AG09309 (cell line): Measurements from ENCODE around the gene MTRF1.

Experiments
- DNase-seq: peaks from one replicate; pipeline ENCODE4 v3.0.0-alpha.2; 2010; ENCODE audit warnings: low read depth
- H3K4me3 ChIP-seq: 2 replicates; pipeline ENCODE4 v1.5.1; 2011; ENCODE audit warnings: mild to moderate bottlenecking, low read depth, low read length, moderate library complexity; ENCODE audit not compliant: control insufficient read depth
- CTCF ChIP-seq: IDR thresholded peaks from 2 replicates; pipeline ENCODE4 v1.5.1; 2011; ENCODE audit warnings: mild to moderate bottlenecking, low read depth, low read length, inconsistent platforms; ENCODE audit not compliant: insufficient read depth, control insufficient read depth; ENCODE audit errors: missing control alignments

The MTRF1 gene

GRCh38 chr13:41229356-41229755 lies 34.0 kb downstream of the MTRF1 start:
- H3K4me3 ChIP-seq: no peak overlapping the region
- TF ChIP-seq CTCF: no peak
- DNase-seq: no peak

- H3K4me3 ChIP-seq: no peak overlapping the region
- DNase-seq: no peak
Observed at GRCh38 chr13:41224113-41225110, 39.0 kb downstream of the MTRF1 start.

GRCh38 chr13:41222259-41222852 lies 41.0 kb downstream of the MTRF1 start:
- H3K4me3 ChIP-seq: no peak overlapping the region
- DNase-seq: no peak
- peak; percentile 74 for TF ChIP-seq CTCF

More at GRCh38 chr13:41224113-41225110, 39.0 kb downstream of the MTRF1 start:
- no peak for TF ChIP-seq CTCF

GRCh38 chr13:41220401-41220800 lies 43.0 kb downstream of the MTRF1 start:
- no peak for TF ChIP-seq CTCF
- H3K4me3 ChIP-seq: no peak overlapping the region
- DNase-seq: no peak

GRCh38 chr13:41216160-41216559 lies 47.2 kb downstream of the MTRF1 start:
- H3K4me3 ChIP-seq: no peak overlapping the region
- DNase-seq: no peak

GRCh38 chr13:41213919-41214318 lies 49.5 kb downstream of the MTRF1 start:
- TF ChIP-seq CTCF: no peak
- no peak for DNase-seq
- no peak overlapping the region for H3K4me3 ChIP-seq

More at GRCh38 chr13:41216160-41216559, 47.2 kb downstream of the MTRF1 start:
- no peak for TF ChIP-seq CTCF
